GM19240 (cell line): ENCODE measurements around the gene RGMA.

Experiments
- DNase-seq: peaks from one replicate; pipeline ENCODE4 v3.0.0; 2011; ENCODE audit warnings: low spot score; ENCODE audit not compliant: insufficient read length

RGMA gene

DNA sequence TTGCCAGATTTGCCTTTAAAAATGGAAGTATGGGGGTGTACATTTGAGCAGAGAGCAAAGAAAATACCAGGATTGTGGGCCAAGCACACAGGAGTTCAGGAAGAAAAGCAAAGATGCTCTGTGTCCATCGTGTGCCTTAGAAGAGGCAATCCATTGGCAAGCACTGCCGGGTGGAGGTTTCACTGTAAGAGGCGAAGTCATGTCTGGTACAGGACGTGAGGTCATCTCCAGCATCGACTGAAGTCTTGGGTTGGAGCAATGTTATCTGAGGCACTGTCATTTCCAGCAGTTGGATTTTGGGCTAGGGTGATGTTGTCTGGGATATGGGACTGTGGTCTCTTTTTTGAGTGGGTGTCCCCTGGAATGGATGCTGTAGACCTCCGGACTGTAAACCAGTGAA, 4.8 kb upstream of the RGMA start:
- no peak for DNase-seq

DNA sequence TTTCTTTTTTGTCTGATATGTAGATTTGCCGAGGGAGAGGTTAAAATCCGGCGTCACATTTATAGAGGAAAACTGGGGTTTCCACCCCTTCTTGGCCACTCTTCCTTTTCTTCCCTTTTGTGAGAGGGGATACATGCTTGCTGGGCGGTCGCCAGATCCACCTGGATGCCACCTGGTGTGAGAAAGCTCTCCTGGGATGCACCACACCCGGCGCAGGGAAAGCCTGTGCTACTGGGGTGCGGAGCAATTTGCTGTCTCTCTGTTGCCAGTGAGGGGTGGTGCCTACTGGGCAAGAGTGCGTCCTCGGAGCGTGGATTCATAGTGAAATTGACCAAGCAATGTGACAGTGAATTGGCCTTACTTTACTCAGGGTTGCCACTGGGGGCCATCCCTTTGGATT, 2.5 kb upstream of the RGMA start:
- DNase-seq: no peak

DNA sequence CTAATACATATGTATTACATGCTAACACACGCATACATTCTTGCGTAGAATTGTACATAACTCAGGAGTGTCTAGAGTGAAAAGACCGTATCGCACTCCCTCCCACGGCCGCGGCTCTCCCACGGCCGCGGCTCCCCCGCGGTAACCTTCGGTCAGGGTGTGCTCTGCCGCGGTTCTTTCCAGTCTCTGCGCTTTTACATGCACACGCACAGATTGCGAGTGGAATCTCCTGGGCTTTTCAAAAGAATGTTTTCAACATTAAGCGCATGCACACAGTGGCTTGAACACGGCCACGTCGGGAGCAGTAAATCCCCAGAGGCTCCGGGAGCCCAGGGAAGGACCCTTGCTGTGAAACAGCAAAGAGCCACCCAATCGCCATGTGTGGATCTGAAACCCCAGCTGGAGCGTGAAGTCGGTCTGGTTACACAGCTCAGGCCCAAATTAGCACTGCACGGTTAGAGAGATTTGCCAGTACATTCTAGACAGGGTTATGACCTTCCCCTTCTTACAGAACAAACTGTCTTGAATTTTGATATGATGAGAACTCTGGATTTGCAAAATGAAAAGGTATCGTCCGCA, 805 bp upstream of the RGMA start:
- no peak for DNase-seq

- DNase-seq: no peak
Measured at GRCh38 chr15:93088200-93088980, 621 bp downstream of the RGMA start.

GRCh38 chr15:93087825-93088199, 1.2 kb downstream of the RGMA start:
- peak; percentile 50 for DNase-seq

DNA sequence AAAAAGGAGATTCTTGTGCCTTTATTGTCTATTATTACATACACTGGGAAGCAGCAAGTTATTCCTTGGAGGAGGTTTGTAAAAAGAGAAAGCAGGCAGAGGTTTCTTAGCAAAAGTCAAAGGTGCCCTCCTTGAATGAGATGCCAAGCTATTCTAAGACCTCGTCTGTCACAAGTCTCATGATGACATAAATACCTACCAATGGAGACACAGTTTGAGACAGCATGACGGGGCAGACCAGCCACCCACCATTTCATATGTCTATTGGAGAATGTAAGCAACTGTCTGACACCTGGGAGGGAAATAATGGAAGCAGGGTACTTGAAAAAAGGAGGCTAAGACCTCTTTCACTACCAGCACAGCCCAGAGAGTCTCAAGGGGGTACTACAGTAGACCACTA, 2.2 kb downstream of the RGMA start:
- DNase-seq: no peak

DNA sequence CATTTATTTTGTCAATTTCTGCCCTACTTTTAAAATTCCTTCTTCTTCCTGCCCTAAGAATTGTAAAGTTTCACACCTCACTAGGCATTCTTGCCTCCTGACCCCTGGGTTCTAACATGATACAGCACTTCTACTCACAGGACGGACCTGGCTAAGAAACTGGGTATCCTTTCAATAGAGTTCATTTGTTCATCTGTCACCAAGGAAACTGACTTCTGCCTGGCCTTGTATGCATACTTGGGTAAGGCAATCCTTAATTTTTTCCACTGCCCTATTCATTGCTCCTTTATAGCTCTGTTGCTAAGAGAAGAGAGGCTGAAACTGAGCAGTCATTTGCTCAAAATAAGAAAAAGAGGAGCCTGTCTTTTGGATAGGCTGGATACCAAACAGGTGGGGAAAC, 3.3 kb downstream of the RGMA start:
- no peak for DNase-seq

DNA sequence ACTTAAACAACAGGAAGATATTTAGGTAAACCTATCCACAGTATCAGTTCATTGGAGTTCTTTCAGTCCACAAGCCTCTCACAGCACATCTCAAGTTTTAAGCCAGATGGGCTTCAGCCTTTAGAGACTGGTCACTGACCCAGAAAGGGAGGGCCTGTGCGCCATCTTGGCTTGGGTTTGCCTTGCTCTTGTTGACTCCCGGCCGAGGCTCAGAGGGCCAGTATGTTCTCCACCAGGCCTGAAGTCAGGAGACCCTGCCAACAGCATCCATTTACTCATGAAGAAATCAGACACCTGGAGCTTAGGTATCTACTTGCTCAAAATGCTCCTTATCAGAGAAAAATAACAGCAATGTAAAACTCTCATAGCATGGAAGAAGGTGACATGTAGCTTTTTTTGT, 6.2 kb downstream of the RGMA start:
- no peak for DNase-seq

GRCh38 chr15:93081399-93081798, 7.6 kb downstream of the RGMA start:
- DNase-seq: no peak

DNA sequence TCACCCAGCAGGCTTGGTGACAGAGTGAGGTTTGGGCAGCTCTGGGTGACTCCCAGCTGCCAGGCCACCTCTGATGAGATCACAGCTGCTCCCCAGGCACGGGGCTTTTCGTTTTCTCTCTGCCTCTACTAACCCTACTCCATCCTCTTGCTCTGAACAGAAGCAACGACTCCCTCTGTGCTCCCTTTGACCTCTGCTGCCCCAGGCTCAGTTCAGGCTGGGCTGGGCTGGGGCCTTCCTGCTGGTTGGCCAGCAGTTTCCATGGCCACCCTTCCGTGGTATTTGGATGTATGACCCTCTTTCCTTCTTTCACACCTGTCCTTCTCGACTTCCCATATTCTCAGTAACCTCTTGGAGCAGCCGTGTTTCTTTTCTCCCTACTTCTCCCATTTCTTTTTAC, 8.6 kb downstream of the RGMA start:
- DNase-seq: no peak

GRCh38 chr15:93076875-93077274, 12.1 kb downstream of the RGMA start:
- DNase-seq: no peak

- DNase-seq: no peak
Measured at GRCh38 chr15:93076217-93076616, 12.8 kb downstream of the RGMA start.

GRCh38 chr15:93074599-93074998, 14.4 kb downstream of the RGMA start:
- DNase-seq: no peak

GRCh38 chr15:93073465-93073952, 15.5 kb downstream of the RGMA start:
- no peak for DNase-seq

- no peak for DNase-seq
Measured at GRCh38 chr15:93072411-93073394, 16.3 kb downstream of the RGMA start.

DNA sequence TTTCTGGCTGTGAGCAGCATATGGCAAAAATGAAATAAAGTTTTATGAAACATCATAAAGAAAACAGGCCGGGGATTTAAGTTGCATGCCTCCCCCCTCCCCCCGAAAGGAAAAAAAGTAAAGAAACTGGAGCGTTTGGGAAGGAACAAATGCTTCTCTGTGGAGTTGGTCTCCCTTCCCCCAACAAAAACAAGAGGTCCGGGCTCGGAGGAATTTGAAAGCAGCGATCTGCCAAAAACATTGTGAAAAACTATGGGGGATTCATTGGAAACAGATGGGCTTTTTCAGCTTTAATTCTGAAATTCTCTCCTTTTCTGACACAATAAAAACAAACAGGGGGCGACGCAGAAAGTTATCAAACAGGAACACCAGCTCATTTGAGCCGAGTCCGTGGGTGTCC, 17.0 kb downstream of the RGMA start:
- DNase-seq: no peak

DNA sequence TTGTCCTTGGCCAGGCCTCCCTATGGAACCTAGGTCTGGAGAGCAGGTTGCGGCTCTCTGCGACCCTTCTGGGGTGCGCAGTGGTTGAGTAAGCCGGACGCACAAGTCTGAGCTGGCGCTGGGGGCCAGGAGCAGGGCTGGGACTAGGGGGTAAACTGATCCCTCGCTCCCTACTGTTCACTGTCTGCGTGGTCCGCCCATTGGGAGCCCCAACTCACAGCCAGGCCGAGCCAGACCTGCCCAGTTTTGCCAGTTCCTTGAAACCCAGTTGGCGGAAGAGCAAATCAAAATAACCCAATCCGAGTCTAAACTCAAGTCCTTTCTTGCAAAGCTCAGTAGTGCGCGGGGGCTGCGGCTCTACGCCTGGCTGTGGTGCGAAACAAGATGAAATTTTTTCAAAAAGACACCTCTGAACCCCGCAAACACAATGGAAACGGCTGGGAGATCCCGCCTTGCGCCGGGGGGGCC, 17.5 kb downstream of the RGMA start:
- DNase-seq: no peak

DNA sequence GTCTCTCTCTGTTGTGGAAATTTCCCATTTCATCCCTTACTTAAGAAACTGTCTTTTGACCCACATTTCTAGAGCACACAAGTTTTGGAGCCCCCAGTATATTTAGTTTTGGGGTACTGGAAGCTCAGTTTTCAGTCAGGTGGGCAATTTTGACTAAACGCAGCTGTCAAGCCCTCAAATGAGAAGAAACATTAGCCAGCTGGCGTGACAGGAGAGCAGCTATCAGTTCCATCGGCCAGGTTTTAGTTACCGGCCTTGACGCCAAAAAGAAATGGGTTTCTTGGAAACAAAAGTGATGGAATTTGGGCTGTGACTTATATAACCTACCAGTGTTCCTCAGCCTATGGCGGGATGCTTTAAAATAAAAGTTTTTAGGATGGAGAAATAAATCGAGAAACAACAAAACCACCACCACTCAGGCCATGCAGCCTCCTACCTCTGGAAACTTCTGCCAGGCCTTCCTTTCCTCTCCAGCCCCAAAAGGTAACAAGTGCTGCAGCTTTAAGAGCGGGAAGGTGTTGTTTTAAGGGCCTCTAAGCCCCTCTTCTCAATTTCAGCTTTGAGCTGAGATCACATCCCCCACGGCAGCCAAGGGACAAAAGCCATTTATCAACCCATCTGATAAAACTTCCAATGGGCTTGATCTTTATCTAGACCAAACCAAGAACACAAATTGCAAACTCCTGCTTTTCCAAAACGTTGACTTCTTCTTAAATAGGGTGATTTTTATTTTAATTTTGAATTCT, 18.3 kb downstream of the RGMA start:
- no peak for DNase-seq

GRCh38 chr15:93070132-93070531, 18.9 kb downstream of the RGMA start:
- no peak for DNase-seq

- no peak for DNase-seq
Measured at GRCh38 chr15:93068581-93069199, 20.3 kb downstream of the RGMA start.

GRCh38 chr15:93067649-93068085, 21.3 kb downstream of the RGMA start:
- DNase-seq: no peak
